GM06990 (cell line): ENCODE data around the gene PLXND1.
"Not testable (repeated sequence)": the region's sequence is repeated elsewhere in the genome, so short reads cannot be mapped to it uniquely, and the experiment has no call there.

ENCODE experiments used
- DNase-seq: peaks from one replicate; pipeline ENCODE4 v3.0.0-alpha.2; 2011; ENCODE audit not compliant: insufficient read length; ENCODE audit errors: extremely low read depth
- H3K27me3 ChIP-seq: replicated peaks from 2 replicates; pipeline ENCODE4 v1.6.0; 2011; ENCODE audit warnings: low read length; ENCODE audit not compliant: control insufficient read depth, insufficient read depth
- H3K36me3 ChIP-seq: 2 replicates; pipeline ENCODE4 v1.5.1; 2011; ENCODE audit warnings: low read length; ENCODE audit not compliant: control insufficient read depth, insufficient read depth
- H3K4me3 ChIP-seq: replicated peaks from 2 replicates; pipeline ENCODE4 v1.5.1; 2011; ENCODE audit warnings: low read depth, mild to moderate bottlenecking, control low read depth, low read length
- CTCF ChIP-seq: IDR thresholded peaks from 2 replicates; pipeline ENCODE4 v1.5.1; 2011; ENCODE audit warnings: low read length, control low read depth, mild to moderate bottlenecking, inconsistent platforms; ENCODE audit not compliant: insufficient read depth, poor library complexity, severe bottlenecking

Gene PLXND1

GRCh38 chr3:129547241-129547640 lies 59.2 kb downstream of the PLXND1 start:
- Histone ChIP-seq H3K36me3 (no peaks in the 10 kb centered on the region), H3K27me3 (no peaks in the 10 kb centered on the region; the same call in 1 of the 2 replicates), H3K4me3 (no peak overlapping the region)
- DNase-seq = no peak
- no peak for TF ChIP-seq CTCF

GRCh38 chr3:129545951-129546350 lies 60.5 kb downstream of the PLXND1 start:
- not testable (repeated sequence) for H3K27me3 ChIP-seq, H3K36me3 ChIP-seq, DNase-seq, H3K4me3 ChIP-seq

- no peak for TF ChIP-seq CTCF
- H3K27me3 ChIP-seq = no peaks in the 10 kb centered on the region
- no peak for DNase-seq
- no peak overlapping the region for H3K4me3 ChIP-seq
- H3K36me3 ChIP-seq = no peaks in the 10 kb centered on the region
Measured at GRCh38 chr3:129543999-129544398, 62.5 kb downstream of the PLXND1 start.

- no peaks in the 10 kb centered on the region for H3K27me3 ChIP-seq
- no peak for DNase-seq
- no peak within 1 kb of the TSS for H3K4me3 ChIP-seq
- no peaks in the 10 kb centered on the region for H3K36me3 ChIP-seq
- no peak for TF ChIP-seq CTCF
Measured at GRCh38 chr3:129543156-129543790, 63.2 kb downstream of the PLXND1 start, which contains the start of gene H1-8. H1-8 (plus strand) TSS chr3:129543175; CDS start chr3:129543219, 44 bp downstream.

GRCh38 chr3:129542747-129543146 lies 63.7 kb downstream of the PLXND1 start:
- Histone ChIP-seq H3K4me3 (no peak overlapping the region), H3K27me3 (no peaks in the 10 kb centered on the region), H3K36me3 (no peaks in the 10 kb centered on the region)
- no peak for DNase-seq
- TF ChIP-seq CTCF = no peak

- Histone ChIP-seq H3K36me3 (no peaks in the 10 kb centered on the region), H3K27me3 (no peaks in the 10 kb centered on the region), H3K4me3 (no peak overlapping the region)
- no peak for TF ChIP-seq CTCF
- DNase-seq = no peak
Measured at GRCh38 chr3:129540776-129541516, 65.5 kb downstream of the PLXND1 start.
